GM18907 (cell line): Measurements from ENCODE around the gene ZC3H13.

ENCODE experiments used
- ATAC-seq: cut with Tn5 transposase; IDR thresholded peaks from one replicate; pipeline ENCODE4 v1.9.1; 2021; ENCODE audit warnings: mild to moderate bottlenecking, moderate library complexity; ENCODE audit not compliant: unreplicated experiment

ZC3H13 gene

DNA sequence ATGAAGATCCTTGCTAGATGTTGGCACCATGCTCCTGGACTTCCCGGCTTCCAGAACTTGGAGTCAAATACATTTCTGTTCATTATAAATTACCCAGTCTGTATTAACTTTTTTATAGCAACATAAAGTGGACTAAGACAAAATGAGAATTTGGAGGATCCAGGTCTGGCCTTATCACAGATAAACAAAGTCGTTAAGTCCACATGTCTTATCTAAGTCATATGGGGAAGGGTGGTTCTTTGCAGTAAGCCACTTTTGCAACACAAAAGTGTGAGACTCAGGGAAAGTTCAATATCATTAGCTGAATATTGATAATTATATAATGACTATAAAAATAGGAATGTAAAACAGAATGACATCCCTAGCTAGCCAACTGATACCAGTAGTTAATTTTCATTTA, 109.4 kb downstream of the ZC3H13 start:
- ATAC-seq = no peak

DNA sequence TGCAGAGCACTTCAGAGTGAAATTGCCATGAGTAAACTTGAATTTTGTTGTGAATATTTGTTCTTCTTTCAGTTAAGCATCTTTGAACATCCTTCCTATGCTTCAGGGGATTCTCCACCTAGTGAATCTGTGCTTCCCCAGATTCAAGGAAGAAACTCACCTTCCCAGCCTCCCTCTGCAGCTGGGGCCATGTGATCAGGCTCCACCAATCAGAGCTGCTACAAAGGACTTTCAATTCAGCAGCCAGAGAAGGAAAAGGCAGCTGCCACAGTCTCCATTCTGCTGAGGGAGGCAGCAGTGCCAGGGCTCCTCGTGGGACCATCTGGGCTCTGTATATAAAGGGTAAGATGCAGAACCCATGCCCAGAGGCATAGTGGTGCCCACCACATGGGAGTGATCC, 111.3 kb downstream of the ZC3H13 start:
- ATAC-seq = no peak

DNA sequence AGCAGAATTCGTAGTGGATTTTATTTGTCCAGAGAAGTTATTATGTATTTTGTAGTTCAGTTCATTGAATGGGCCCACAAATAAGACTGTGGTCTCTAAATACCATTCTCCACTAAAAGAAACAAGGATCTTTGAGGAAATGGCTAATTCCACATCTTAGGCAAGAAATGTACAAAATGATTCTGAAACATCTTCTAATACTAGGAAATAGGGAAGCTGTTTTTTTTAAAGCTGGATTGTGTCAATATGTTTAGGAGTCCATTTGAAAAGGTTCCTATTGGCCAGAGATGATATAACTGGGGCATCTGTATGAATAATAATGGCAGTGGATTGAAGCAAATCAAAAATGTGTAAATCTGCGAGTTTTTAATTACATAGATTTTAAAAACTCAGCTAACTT, 112.5 kb downstream of the ZC3H13 start:
- ATAC-seq = no peak

DNA sequence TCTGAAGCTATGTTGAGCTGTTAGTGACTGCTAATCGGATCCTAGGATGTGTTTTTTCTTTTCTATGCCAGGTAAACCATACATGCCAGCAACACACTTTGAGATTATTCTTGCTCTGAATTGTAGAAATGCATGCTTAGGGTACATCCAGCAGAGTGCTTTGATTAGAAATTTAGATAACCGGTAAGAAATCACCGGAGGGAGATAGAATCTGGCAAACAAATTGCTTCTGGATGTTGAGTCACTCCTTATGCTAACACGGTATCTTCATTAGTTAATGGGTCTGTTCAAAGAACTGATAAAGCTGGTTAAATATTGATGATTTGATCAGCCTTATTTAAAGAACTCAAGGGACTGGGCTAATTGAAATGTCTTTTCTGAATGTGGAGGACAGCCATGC, 115.9 kb downstream of the ZC3H13 start:
- no peak for ATAC-seq

DNA sequence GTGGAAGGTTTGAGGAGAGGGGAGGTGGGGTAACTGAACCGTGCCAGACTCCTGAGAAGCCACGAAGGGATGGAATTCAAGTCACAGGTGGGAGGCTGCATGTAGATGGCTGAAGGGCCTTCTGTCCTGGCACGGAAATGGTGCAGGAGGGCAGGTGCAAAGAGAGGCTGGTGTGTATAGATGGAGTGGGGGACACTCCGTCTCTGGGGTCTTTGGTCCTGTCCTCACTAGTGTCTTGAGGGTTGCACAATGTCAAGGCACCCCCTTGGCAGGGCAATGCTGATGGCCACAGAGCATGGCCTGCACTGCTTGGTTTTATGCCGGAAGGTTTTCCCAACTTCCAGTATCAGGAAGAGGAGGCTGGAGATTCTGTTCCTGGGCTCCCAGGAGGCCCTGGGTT, 118.3 kb downstream of the ZC3H13 start:
- ATAC-seq = no peak

DNA sequence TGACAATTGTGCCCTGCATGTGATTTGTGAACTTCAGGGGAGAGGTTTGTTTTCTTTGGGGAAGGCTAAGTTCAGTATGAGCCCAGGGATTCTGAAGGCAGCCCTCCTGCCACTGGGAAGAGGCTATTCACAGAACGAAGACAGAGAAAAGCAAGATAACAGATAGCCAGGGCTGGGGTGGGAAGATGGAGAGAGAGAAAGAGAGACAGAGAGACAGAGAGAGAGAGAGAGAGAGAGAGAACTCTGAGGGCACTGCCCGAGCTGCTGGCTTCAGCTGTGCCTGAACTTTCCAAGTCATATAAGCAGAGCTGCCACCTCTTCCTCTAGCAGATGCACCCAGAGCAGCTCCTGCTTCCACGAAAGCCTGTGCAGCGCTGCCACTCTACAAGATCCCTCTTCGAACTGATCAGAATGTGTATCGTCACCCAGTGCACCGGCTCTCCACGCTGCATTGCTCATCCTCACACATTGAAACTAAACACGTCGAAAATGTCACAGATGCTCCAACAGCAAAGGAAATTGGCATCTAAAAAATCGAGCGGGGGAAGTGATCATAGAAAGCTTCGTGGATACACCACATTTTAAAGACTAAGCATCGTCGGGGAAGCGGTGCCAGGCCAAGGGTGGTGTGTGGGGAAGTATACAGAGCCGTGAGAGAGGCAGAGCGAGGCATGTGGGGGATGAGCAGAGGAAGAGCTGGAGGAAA, 119.2 kb downstream of the ZC3H13 start:
- no peak for ATAC-seq

DNA sequence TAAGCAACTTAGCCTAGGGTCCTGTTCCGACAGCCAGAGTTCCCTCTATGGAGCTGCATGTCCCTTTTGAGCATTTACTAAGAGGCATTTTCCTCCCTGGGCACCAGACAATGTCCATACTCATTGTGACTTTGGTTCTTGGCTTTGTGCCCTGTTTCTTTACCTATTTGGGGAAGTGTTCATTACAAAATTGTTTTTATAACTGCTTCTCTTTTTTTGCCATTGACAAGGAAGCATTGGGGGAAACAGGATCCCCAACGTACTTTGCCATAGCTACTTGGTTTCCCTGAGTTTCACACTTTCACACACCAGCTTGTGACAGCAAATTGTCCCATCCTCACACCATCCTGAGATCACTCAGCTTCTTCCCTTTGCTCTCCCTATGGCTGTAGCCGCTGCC, 119.9 kb downstream of the ZC3H13 start:
- ATAC-seq = no peak

DNA sequence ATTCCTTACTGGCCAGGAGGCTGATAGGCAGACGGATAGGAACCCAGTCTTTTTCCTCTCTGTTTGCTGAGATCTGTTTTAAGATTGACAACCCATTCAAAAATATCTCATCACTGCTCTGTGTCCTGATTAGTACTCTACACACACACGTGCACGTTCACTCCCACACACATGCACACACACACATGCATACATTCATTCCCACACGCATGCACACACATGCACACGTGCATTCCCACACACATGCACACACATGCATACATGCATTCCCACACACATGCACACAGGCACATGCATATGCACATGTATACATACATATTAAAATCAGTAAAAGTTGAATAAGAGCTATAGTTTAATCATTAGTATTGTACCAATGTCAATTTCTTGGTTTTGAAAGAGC, 120.4 kb downstream of the ZC3H13 start:
- ATAC-seq = no peak

DNA sequence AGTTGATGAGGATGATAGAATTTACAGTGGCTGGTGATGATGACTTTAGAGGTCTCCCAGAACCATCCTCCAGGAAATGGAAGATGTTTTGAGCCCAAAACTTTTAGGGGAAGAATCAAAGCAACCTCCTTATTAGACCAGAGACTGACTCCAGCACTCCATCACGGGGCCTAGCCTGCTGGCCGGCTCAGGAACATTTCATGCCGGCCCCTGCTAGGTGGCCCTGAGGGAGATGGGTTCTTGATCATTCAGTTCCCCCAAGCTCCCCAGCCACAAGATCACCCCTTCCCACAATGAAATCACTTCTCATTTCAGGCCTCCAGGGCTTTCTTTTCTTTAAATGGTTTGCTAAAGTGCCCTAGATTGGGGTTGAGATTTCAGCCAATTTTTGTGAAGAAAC, 121.3 kb downstream of the ZC3H13 start:
- ATAC-seq = no peak

DNA sequence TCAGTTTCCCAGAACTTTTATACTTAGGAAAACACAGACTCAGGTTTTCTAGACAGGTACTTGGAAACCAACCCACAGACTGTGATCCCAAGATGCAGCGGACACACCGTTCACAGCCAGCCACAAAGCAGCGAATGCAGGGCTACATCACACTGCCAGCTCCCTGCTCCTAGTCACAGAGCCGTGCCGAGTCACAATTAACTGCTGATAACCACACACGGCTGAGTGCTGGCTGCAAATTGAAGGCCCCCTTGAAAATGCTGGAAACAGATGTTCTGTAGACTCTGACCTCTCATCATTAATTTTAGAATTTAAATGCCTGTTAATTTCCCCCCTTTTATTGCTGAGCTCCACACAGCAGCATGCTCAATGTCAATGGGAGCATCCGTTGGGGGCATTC, 122.4 kb downstream of the ZC3H13 start:
- ATAC-seq = no peak

DNA sequence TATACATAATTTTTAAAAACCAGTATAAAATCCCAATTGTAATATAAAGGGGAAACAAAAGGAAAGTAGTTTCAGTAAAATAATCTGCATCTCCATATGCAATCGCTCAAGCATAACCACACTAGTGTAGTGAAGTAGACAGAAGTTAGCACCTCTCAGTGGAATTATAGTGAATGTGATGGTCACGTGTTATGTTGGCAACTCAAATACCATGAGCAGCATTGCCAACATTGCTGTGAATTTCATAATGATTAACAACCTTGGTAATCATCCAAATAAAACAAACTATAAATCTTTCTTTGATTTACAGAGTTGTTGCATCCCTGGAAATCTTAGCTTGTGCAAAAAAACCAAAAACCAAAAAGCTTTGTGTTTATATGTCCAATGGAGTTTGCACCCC, 123.7 kb downstream of the ZC3H13 start:
- no peak for ATAC-seq

DNA sequence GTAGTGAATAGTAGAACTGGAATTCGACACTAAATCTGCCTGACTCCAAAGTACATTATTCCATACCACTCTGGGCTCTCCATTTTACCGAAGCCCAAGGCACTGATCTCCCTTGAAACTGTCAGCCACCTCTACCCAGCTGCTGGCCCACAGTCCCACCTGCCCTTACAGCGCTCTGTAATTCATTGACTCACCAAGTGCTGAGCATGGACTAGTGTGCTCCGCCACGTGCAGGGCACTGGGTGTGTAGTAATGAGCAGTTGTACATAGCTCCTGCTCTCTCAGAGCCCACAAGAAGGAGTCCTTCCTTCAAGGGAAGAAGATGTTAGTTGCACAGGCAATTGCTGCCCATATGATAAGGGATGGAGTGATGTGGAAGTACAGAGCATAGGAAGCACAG, 124.4 kb downstream of the ZC3H13 start:
- ATAC-seq = no peak

DNA sequence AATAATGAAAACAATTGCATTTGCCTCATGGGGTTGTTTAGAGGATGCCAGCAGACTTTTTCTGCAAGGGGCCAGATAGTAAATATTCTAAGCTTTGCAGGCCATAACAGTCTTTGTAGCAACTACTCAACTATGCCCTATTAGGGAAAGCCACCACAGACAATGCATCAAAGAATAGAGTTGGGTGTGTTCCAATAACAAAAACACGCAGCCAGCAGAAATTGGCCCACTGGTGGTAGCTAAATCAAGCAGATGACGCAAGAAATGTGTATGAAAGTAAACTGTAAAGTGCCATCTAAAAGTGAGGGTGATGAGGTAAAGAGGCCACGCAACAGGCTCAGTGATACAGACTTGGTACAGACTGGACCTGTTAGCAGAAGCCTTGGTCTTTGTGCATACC, 125.8 kb downstream of the ZC3H13 start:
- ATAC-seq = no peak

DNA sequence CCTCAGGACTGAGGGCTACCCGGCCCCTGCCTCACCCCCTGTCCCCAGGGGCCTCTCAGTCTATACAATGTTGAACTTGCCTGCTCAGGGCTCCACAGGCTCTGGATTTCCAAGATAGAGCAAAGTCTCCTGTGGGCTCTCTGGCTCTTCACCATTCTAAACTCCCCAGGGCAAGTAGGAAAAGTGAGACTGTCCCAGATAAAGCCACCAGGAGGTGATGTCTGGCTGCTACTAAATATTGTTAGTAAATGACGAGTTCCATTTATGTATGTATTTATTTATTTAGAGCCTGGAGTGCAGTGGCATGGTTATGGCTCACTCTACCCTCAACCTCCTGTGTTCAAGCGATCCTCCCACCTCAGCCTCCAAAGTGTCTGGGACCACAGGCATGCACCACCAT, 127.4 kb downstream of the ZC3H13 start:
- ATAC-seq = no peak

DNA sequence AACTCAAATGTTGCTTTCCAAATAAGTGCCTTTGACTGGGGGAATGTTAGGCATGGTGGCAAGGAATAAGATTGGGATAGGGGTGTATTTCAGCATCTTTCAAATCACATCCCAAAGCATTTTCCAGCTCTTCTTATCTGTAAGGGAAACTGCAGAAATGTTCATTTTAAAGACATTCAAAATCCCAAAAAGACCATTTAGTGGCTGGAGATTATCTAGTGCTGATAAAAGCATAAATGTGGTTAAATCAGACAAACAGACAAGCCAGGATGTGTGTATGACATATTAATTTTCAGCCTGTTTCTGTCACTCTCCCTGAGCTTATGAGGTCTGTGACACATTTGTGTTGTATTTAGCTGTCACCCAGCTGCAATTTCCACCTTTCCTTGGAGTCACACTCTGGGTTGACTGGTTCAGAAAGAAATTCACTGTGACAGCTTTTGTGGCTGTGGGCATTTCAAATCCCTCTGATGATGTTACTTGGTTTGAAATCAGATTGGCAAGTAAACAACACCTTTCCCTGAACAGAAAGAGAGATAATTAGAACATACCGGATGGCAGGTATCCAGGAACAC, 131.3 kb downstream of the ZC3H13 start:
- no peak for ATAC-seq

DNA sequence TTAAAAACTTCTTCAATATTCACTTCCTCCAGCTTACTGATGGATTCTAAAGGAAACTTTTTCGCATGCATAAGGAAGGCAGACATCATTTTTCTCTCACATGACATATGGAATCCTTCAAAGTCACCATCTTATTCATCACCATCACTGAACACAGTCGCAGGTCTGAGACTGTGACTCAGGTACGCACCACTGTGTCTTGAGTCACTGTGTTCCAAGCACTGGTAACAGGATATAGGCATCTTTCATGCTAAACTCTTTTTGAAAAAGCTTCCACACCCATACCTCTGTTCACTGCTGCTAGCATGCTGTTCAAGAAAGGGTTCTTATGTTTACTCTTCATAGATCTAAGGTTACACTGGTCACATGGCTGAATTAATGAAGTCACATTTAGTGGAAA, 133.9 kb downstream of the ZC3H13 start:
- ATAC-seq = no peak

DNA sequence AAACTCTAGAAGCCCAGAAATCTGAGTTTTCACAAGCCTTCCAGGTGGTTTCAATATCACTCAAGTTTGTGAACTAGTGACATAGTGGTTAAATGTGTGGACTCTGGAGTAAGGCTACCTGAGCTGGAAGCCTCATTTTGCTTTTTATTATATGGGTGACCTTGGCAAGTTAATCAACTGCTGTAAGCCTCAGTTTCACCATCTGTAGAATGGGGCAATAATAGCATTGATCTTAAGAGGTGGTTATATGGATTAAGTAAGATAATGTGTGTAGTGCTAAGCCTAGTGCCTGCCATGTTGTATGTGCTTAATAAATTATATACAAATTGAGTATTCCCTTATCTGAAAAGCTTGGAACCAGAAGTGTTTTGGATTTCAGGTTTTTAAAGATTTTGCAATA, 135.5 kb downstream of the ZC3H13 start:
- ATAC-seq = no peak

DNA sequence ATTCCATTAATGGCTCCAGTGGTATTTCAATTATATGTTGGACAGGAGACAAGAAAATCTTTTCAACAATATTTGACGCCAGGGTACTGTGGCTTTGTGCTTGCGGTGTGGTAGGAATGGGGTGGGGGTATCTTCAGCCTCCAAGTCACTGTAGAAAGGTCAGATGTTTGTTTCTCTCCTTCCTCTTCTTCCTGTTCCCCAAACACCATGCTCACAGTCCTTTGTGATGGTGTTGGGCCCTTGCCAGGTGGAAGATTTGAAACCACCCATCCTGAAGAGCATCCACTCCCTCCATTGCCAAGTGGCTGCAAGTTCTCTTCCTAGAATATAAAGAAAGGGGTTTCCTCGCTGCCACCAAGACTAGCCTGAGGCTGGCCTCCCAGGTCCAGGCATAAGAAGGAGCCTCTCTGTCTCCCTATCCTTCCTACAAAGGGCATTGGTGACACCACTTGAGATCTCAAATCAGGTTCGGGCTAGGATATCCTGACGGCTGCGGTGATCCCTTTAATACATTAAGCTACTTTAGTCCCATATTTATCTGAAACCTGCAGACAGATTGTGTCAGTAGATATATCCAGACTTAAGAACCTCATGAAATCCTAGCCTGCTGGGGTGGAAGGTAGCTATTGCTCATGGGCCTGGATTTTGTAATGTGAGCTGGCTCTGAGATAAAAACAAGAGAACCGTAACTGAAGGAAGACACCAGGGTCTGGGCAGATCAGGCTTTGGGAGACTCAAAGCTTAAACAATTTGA, 136.7 kb downstream of the ZC3H13 start:
- ATAC-seq = no peak

DNA sequence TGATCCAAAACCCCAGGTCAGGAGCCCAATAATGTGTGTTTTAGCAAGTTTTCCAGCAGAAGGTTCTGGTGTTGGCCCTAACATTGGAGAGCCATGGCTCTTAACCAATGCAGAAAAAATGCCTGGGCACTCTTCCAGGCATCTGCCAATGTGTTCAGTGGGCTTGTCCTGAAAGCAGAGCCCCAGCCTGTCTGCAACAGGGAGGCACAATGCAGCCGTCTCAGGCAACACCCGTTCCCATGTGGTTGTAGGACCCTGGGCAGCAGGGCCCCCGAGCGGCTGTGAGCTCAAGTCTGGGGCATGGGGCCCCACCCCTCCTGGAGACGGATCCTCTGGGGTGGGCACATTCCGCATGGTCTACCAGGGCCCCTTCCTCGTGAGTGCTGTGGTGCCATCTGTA, 142.9 kb downstream of the ZC3H13 start:
- ATAC-seq = no peak

DNA sequence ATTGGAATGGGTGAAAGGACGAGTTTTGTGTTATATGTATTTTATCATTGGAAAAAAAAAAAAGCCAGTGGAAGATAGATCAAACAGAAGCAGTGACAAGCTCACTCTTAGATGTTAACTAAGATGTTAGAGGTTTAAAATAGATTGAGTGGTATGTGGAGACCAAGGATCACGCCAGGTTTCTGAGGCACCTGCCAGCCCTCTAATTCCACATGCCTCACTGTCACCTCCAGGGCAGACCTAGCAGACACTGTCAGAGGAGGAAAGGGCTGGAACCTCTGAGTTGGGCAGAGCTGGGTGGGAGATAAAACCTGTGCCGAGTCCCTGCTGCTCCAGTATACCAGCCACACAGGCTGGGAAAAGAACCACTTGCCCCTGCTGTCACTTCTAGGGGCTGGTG, 143.5 kb downstream of the ZC3H13 start:
- ATAC-seq = no peak

DNA sequence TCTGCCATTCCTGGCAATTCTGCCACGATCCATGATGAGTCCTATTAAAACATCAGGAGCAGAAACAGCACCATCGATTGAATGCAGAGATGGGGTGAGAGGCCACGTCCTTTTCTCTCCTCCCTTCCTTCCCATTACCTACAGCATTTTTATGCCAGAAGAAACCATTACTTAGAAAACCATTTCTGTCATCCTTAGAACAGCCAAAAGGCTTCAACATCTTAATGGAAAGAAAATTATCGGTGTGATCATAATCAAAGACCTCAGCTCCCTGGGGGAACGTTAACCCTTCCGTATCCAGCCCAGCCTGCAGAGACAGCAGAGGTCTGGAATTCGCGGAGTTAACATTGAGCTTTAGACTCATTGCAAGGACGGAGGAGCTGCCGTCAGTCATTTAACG, 145.0 kb downstream of the ZC3H13 start:
- no peak for ATAC-seq
